HG03460 (cell line): Measurements from ENCODE around the gene KANSL3.
"Not testable (repeated sequence)": the region's sequence is repeated elsewhere in the genome, so short reads cannot be mapped to it uniquely, and the experiment has no call there.

Experiments
- ATAC-seq: cut with Tn5 transposase; IDR thresholded peaks from one replicate; pipeline ENCODE4 v1.9.1; 2021; ENCODE audit not compliant: unreplicated experiment

KANSL3 gene

GRCh38 chr2:96564026-96564425, 74.1 kb downstream of the KANSL3 start:
- ATAC-seq, result no peak

- no peak for ATAC-seq
Observed at GRCh38 chr2:96558485-96558884, 79.6 kb downstream of the KANSL3 start.

- ATAC-seq, result no peak
Observed at GRCh38 chr2:96558061-96558460, 80.1 kb downstream of the KANSL3 start.

GRCh38 chr2:96557421-96557820, 80.7 kb downstream of the KANSL3 start:
- ATAC-seq, result not testable (repeated sequence)

GRCh38 chr2:96556441-96557330, 81.4 kb downstream of the KANSL3 start:
- no peak for ATAC-seq

- ATAC-seq, result no peak
Observed at GRCh38 chr2:96555146-96555610, 82.9 kb downstream of the KANSL3 start.

- ATAC-seq, result no peak
Observed at GRCh38 chr2:96554293-96555145, 83.6 kb downstream of the KANSL3 start.

- not testable (repeated sequence) for ATAC-seq
Observed at GRCh38 chr2:96553957-96554292, 84.2 kb downstream of the KANSL3 start.

- ATAC-seq, result no peak
Observed at GRCh38 chr2:96553176-96553956, 84.7 kb downstream of the KANSL3 start.

- ATAC-seq, result no peak
Observed at GRCh38 chr2:96552315-96553175, 85.6 kb downstream of the KANSL3 start.

GRCh38 chr2:96551605-96552314, 86.4 kb downstream of the KANSL3 start:
- ATAC-seq, result no peak

GRCh38 chr2:96550787-96551604, 87.1 kb downstream of the KANSL3 start:
- ATAC-seq, result no peak

- no peak for ATAC-seq
Observed at GRCh38 chr2:96549967-96550786, 87.9 kb downstream of the KANSL3 start.

- no peak for ATAC-seq
Observed at GRCh38 chr2:96549466-96549785, 88.7 kb downstream of the KANSL3 start.

GRCh38 chr2:96548558-96549465, 89.3 kb downstream of the KANSL3 start:
- ATAC-seq, result no peak

- no peak for ATAC-seq
Observed at GRCh38 chr2:96547731-96548171, 90.4 kb downstream of the KANSL3 start.

GRCh38 chr2:96547203-96547641, 90.9 kb downstream of the KANSL3 start:
- no peak for ATAC-seq
